ENCODE data around the gene CCDC9.
A peak's percentile ranks its signal among the peaks of the same experiment; 100 is the strongest.
"Not testable (repeated sequence)": the region's sequence is repeated elsewhere in the genome, so short reads cannot be mapped to it uniquely, and the experiment has no call there.

Gene CCDC9

DNA sequence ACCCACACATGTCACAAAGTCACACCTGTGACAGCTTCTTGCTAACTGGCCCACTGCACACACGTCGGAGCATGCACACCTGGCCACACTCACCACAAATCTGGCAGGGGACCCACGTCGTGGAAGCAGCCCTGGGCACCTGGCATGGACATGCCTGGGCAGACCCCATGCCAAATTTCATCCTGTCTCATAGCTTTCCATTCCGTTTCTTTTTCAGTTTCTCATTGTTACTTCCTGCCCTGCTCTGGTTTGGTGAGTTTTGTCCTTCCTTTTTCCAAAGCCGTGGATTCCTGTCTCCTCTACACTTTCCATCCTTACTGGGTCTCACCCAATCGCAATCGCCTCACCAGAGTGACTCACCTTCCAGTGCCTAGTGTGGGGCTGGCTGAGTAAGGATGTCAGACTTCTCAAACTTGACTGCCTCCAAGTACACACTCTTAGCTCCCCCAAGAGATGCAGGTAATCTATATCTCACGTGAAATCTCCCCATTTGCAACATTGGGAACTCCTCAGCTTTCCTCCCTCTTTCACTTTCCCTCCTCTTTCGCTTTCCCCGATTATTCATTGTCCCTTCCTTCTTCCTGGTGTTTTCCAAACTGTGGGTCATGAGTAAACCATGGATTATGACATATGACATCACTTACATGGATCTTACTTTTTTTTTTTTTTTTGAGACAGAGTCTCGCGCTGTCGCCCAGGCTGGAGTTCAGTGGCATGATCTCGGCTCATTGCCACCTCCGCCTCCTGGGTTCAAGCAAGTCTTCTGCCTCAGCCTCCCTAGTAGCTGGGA lies 23.7 kb upstream of the CCDC9 start:
- no peak for DNase-seq

DNA sequence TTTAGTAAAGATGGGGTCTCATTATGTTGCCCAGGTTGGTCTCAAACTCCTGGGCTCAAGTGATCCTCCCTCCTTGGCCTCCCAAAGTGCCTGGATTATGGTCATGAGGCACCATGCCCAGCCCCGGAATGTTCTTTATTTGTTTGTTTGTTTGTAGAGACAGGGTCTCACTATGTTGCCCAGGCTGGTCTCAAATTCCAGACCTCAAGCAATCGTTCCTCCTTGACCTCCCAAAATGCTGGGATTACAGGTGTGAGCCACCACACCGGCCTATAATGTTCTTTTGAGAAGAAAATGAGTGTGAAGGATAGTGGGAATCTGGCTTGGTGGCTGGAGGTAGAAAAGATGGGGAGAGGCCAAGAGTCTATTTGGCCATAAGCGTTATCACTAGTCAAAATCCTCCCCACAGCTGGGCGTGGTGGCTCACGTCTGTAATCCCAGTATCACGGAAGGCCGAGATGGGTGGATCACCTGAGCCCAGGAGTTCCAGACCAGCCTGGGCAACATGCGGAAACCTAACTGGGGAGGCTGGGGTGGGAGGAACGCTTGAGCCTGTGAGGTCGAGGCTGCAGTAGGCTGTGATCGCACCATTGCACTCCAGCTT lies 20.2 kb upstream of the CCDC9 start:
- DNase-seq, result no peak

DNA sequence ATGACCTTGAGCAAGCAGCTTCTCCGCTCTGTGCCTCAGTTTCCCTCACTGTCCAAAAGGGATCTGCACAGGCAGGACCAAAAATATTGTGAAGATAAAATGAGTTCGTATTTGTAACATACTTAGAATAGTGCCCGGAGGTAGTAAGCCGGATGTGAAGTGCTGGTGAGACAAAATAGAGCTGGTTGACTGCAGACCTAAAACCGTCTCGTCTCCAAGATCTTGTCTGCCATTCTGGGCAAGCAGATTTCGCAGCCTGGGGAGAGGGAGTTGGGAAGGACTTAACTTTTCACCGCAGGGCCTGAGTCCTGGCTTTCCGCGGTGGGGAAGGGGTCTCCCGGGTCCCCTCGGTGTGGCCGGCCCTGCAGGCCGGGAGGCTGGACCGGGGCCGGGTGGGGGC lies 17.2 kb upstream of the CCDC9 start:
- no peak for DNase-seq

DNA sequence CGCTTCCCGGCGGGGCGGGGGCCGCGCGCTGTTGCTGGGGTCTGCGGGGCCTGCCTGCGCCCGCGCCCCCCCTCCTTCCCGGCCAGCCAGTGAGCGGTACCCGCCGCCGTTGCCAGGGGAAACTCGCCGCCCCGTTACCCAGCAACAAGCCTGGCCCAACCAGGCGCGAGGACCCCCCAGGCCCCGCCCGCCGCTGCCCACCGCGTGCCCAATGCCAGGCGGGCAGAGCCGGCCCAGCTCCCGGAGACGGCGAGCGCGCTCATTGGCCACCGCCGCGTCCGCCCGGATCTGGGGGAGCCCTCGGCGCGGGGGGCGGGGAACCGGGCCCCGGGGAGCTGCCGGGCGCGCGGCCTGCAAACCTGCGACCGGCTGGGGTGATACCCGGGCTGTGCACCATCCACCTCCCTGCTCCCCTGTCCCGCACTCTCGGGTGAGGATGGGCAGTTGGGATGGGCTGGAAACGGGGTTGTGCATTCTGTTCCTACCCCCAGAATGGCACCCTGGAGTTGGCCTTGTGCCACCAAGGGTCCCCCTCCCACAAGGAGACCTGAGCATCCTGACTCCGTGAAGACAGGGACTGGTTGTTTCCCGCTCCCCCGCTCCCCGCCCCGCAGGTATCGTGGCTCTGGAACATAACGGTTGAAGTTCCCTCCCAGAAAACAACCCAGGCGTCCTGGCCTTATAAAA lies 16.6 kb upstream of the CCDC9 start:
- peak; percentile 69 for DNase-seq

DNA sequence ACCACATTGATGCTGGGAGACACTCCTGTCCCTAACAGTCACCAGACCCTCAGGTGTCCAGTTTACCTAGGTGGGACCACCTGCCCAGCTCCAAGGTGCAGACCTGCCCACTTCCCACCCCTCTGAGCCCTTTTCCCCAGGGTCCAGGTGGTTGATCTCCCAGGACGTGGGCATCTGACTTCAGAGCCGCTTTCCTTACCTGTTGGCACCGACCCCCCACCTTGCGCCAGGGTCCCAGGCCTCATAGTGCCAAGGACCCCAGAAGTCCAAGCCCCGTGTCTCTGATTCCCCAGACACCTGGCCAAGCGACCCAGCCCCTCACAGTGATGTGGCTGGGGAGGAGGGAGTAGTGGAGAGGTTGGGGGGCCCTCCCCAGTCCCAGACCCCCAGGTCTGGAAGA lies 15.8 kb upstream of the CCDC9 start:
- DNase-seq, result no peak

DNA sequence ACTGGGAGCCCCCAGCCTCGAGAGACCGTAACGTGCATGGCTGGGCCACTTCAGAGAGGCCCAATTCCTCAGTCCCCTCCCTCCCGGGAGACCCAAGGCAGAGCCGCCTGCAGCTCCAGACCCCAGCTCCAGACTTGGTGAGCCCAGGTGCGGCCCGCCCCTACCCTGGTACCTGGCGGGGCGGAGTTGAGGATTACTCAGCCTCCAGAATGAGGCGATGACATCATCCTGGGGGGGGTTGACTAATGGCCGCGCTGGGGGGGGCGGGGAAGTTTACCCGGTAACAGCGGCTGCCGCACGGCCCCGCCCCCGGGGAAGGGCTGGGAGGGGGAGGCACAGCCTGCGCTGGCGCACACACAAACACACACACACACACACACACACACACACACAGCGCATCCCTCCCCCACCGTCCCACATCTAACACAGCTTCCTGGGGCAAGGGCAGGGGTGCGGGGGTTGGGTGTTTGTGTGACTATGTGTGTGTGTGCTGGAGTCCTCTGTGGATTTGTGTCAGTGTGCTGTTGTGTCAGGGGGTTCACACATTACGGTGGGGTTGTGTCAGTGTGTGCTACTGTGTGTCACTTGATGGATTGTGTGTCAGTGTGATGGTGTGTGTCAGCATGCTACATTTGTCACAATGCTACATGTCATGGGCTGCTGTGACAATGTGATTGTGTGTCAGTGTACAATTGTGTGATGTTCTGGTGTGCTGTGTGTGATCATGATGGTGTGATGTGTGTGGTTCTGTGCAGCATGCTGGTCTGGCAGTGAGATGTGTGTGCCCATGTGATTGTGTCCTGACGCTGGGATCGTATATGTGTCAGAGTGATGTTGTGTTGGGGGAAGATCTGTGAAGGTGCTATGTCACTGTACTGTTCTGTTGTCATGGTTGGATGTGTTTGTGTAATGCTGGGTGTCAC lies 15.1 kb upstream of the CCDC9 start:
- peak; percentile 87 for DNase-seq

DNA sequence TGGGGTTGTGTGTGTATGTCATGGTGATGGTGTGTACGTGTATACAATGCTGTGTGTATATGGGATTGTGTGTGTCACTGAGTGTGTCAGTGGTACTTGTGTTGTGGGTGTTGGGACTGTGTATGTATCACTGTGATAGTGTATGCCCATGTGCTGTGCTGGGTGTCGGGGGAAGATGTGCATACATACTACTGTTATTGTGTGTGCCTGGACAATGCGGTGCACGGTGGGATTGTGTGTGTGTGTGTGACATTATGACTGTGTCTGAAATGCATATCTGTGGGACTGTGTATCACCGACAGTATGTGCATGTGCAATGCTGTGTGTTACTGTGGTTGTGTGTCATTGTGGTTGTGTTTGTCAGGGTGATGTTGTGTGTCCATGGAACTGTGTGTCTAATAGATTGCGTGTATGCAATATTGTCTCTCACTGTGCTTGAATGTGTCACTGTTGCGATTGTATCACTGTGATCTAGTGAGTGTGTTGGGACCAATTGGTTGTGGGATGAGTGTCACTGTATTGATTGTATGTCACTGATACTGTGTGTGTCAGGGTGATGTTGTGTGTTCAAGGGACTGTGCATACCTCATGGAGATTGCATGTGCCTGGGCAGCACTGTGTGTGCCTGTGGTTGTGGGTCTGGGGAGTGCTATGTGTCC lies 14.3 kb upstream of the CCDC9 start:
- no peak for DNase-seq

DNA sequence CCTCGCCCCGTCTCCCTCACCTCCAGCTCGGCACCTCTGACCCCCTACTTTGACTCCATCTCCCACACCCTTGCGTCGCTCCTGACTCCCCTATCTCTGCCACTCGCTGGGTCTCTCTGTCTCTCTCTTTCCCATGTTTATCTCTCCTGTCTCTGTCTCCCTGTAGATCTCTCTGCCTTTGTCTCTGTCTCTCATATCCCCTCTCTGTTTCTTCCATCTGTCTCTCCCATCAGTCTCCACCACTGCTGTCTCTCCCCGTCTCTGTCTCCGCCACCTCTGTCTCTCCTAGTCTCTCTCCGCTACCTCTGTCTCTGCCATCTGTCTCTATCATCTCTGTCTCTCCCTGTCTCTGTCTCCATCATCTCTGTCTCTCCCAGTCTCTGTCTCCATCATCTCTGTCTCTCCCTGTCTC lies 13.0 kb upstream of the CCDC9 start:
- no peak for DNase-seq

DNA sequence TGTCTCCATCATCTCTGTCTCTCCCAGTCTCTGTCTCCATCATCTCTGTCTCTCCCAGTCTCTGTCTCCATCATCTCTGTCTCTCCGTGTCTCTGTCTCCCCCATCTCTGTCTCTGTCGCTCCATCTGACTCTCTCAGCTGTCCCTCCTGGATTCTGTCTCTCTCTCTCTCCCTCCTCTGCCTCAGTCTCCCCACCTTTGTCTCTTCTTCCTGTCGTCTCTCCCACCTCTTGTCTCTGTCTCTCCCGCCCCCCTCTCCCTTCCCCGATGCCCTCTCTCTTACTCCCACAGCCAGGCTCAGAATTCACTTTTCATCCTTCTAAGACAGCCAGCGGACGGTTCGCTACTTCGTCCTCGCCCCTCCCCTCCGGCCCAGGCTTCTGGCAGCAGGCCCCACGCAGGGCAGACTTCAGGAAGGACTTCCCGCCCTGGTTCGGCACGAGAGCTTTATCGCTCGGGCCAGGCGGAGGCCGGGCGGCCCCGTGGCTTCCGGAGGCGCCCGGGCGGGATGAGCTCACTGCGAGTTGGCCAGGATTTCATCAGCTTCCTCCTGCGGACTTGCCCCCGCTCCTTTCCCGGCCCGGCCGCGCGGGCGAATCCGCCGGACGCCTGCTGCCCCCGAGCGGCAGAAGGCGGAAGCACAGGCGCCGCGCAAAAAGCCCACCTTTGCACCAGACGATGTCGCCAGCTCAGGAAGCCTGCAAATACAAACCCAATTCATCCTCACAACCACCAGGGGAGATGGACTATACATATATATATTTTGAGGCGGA lies 12.4 kb upstream of the CCDC9 start:
- peak; percentile 95 for DNase-seq

DNA sequence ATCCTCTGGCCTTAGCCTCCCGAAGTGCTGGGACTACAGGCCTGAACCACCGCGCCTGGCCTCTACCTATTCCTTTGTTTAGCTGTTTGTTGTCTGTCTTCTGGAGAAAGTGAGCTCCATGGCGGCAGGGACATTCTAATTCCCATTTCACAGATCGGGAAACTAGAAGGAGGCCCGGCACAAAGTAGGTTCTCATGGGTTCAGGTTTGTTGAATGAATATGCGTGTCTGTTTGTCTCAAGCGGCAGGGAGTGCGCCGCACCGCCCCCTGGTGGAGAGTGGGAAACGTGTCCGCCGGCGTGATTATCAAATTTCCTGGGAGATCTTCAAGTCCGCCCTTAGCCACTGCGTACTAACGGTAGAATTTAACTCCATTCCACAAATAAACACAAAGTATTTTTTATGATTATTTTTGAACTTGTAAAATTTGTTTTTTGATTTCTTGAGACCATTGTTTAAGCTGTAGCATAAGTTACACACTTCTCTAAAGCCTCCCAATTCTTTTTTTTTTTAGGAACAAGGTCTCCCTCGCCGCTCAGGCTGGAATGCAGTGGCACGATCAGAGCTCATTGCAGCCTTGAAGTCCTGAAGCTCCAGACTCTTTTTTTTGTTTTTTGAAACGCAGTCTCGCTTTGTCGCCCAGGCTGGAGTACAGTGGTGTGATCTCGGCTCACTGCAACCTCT lies 8.9 kb upstream of the CCDC9 start:
- peak; percentile 82 for DNase-seq

DNA sequence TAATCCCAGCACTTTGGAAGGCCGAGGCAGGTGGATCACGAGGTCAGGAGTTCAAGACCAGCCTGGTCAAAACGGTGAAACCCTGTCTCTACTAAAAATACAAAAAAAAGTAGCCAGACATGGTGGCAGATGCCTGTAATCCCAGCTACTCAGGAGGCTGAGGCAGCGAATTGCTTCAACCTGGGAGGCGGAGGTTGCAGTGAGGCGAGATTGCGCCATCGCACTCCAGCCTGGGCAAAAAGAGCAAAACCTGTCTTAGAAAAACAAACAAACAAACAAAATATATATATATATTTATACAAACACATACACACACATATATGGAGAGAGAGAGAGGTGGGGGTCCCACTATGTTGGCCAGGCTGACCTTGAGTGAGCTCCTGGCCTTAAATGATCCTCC lies 3.3 kb upstream of the CCDC9 start:
- not testable (repeated sequence) for DNase-seq

DNA sequence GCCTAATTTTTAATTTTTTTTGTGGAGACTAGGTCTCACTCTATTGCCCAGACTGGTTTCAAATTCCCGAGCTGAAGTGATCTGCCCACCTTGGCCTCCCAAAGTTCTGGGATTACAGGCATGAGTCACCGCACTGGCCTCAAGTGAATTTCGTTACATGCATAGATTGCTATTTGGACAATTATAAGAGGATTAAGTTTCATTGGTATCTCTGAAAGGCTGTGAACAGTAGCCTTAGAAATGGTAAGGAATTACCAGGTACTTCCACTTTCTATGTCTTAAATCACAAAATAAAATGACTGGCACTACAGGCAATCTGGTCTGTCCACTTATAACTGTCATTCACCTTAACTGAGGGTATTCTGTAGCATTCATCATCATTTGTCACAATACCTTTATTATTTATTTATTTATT lies 2.9 kb upstream of the CCDC9 start:
- DNase-seq, result no peak

DNA sequence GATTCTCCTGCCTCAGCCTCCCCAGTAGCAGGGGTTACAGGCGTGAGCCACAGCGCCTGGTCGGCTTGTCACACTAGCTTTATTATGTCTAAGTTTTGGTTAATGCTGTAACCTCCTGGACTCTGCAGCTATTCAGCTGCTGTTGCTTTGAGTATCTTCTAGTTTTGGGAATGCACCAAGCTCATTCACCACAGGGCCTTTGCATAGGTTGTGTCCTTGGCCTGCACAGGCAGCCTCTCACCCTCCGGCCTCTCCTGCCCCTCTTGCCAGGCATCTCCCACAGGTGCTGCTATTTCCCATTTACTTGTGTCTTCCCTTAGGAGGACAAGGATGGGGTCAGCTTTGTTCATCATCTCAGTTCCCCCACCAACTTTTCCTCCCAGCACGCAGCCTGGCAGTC lies 2.4 kb upstream of the CCDC9 start:
- no peak for DNase-seq

DNA sequence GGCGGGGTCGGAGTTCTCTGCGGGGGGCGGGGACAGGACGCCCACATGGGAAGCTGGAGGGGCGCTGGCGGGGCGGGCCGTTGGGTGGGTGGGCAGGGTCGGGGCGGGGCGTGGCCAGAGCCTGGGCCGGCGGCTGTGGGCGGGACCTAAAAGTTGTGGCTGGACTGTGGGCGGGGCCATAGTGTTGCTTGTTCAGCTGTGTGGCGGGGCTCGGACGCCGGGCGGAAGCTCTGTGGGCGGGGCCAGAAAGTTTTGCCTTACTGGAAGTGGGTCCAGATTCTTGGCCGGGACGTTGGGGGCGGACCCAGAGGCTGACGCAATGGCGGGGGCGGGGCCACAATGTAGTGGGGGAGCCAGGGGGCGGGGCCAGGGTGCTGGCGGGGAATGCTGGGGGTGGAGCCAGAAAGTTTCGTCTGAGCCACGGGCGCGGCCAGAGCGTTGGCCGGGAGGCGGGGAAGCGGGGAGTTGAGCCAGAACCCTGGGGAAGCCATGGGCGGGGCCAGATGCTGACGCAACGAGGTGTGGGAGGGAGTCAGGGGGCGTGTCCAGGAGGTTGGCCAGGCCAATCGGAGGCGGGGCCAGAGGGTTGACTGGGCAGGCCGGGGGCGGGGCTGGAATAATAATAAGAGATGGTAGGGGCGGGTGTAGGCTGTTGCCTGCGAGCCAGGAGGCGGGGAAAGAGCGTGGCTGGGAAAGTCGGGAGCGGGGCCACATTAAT lies 527 bp downstream of the CCDC9 start:
- peak; percentile 99 for DNase-seq

DNA sequence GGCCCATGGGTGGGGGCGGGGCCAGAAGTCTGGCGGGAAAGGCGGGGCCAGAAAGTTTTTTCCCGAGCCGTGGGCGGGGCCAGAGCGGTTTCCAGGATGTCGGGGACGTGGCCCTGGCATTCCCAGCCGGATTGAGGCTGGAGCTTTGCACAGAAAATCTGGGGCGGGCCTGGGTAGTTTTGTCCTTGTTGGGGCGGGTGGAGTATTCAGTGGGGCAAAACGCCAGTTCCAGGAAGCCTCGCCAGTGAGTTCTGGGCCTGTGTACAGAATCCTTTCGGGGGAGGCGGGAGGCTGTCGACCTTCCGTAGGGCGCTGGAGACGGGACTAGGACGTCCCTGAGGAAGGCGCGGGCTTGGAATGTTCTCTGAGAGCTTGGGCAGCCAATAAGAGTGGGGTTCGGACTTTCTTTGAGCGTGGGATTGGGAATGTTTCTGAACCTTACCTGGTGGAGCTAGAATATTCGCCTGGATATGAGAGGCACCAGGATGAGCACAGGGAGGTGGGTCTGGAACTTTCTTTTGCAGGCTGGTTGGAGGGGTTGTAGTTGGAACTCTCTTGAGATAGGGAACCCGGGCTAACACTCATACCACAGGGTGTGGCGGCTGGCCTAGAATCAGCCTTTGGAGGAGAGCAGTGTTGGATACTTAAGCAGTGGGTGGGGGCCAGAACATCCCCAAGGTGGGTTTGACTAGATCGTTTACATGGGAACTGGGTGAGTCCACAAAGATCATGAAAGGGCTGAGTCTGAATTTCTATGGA lies 1.3 kb downstream of the CCDC9 start:
- DNase-seq, result no peak

DNA sequence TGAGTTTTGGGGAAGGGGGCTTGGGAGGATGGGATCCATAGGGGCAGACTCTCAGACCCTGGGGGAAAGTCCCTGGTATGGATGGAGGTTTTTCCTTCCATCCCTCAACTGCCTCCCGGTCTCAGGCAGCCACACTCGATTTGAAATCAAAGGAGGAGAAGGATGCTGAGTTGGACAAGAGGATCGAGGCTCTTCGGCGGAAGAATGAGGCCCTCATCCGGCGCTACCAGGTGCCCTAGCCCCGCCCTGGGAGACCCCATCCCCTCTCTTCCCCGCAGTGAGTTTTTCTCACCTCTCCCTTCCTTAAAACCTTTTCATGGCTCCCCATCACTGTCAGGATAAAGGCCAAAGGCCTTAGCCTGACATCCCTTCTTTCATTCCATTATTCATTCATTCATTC lies 2.1 kb downstream of the CCDC9 start:
- DNase-seq, result no peak

DNA sequence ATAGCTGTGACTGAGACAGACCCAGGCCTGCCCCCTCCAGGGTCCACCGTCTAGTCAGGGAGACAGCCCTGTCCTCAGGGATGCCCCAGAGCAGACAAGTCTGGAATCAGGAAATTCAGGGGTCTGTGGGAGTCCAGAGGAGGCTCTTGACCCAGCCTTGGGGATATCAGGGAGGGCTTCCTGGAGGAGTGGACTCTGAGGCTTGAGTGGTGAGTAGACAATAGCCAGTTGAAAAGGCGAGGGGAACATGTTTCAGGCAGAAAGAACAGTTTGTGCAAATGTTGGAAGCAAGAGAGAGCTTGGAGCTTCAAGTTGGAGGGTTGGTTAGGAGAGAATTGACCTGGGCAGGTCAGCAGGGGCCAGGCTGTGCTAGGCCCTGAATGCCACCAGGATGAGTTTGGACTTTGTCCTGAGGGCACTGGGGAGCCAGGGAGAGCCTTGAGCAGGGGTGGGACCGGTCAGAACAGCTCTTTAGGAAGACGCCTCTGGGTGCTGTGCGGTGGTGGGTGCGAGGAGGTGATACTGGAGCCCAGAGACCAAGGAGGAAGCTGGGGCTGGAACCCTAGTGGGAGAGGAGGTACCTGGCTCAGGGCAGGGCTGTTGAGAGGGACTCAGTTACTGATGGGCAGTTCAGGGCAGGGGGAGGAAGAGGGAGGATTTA lies 2.7 kb downstream of the CCDC9 start:
- no peak for DNase-seq

DNA sequence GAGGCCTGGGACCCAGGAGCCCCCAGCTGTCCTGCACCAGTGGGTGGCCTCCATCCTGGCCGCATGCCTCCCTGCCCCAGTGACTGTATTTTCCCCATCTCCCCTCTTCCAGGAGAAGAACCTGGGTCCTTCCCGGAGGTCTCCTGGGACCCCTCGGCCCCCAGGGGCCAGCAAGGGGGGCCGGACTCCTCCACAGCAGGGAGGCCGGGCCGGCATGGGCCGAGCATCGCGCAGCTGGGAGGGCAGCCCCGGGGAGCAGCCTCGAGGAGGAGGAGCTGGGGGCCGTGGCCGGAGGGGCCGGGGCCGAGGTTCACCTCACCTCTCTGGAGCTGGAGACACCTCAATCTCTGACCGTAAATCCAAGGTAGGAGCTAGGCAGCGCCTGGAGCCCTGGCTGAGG lies 4.2 kb downstream of the CCDC9 start:
- no peak for DNase-seq

Measured in activated T-cell treated with anti-CD3 and anti-CD28 coated beads, Interleukin-2, amount 50 U/mL, for 1 hour (primary cell).